OCI-LY1 (cell line): ENCODE results near the gene RPSA.

ENCODE experiments used
- H2AFZ ChIP-seq: fragments of 200-600 bp; sonication (generic), shearing (Covaris generic); 2 replicates; pipeline ENCODE4 v1.6.0; 2014; ENCODE audit warnings: antibody characterized with exemption, mild to moderate bottlenecking, low read length
- H3F3A ChIP-seq: fragments of 200-600 bp; sonication (generic), shearing (Covaris generic); 2 replicates; pipeline ENCODE4 v1.6.0; 2014; ENCODE audit warnings: mild to moderate bottlenecking, antibody characterized with exemption, low read length, moderate library complexity; ENCODE audit not compliant: insufficient read depth
- H3K27ac ChIP-seq: fragments of 200-600 bp; sonication (generic); 2 replicates; pipeline ENCODE4 v1.5.1; 2014; ENCODE audit warnings: low read length, mixed run types, mild to moderate bottlenecking, low read depth; ENCODE audit not compliant: poor library complexity, severe bottlenecking
- H3K27me3 ChIP-seq: fragments of 200-600 bp; sonication (generic); 2 replicates; pipeline ENCODE4 v1.6.0; 2014; ENCODE audit warnings: antibody characterized with exemption, mild to moderate bottlenecking, low read length, moderate library complexity; ENCODE audit not compliant: insufficient read depth
- H3K36me3 ChIP-seq: fragments of 200-600 bp; sonication (generic); 2 replicates; pipeline ENCODE4 v1.6.1; 2014; ENCODE audit warnings: mild to moderate bottlenecking, antibody characterized with exemption, low read length, moderate library complexity, mixed read lengths; ENCODE audit not compliant: insufficient read depth
- H3K4me1 ChIP-seq: fragments of 200-600 bp; sonication (generic); 2 replicates; pipeline ENCODE4 v1.5.1; 2014; ENCODE audit warnings: mild to moderate bottlenecking, low read length, moderate library complexity; ENCODE audit not compliant: insufficient read depth, severe bottlenecking
- H3K4me2 ChIP-seq: fragments of 200-600 bp; sonication (generic), shearing (Covaris generic); 2 replicates; pipeline ENCODE4 v1.6.1; 2014; ENCODE audit warnings: low read length
- H3K4me3 ChIP-seq: fragments of 200-600 bp; sonication (generic); 2 replicates; pipeline ENCODE4 v1.5.1; 2014; ENCODE audit warnings: low read length, low read depth, mild to moderate bottlenecking, mixed read lengths; ENCODE audit not compliant: poor library complexity, severe bottlenecking
- H3K79me2 ChIP-seq: fragments of 200-600 bp; shearing (Covaris generic); 2 replicates; pipeline ENCODE4 v1.6.1; 2016; ENCODE audit warnings: mixed run types, low read length, mixed read lengths; ENCODE audit not compliant: insufficient read depth
- H3K9ac ChIP-seq: fragments of 200-600 bp; sonication (generic), shearing (Covaris generic); 2 replicates; pipeline ENCODE4 v1.6.1; 2014; ENCODE audit warnings: mild to moderate bottlenecking, low read length, mixed read lengths
- H3K9me2 ChIP-seq: fragments of 200-600 bp; sonication (generic), shearing (Covaris generic); 2 replicates; pipeline ENCODE4 v1.6.1; 2014; ENCODE audit warnings: low read depth, mild to moderate bottlenecking, low read length, mixed read lengths
- H3K9me3 ChIP-seq: fragments of 200-600 bp; shearing (Covaris generic); 2 replicates; pipeline ENCODE4 v1.6.1; 2014; ENCODE audit warnings: low read length, mixed read lengths
- H4K20me1 ChIP-seq: fragments of 200-600 bp; sonication (generic), shearing (Covaris generic); 2 replicates; pipeline ENCODE4 v1.6.0; 2016; ENCODE audit warnings: mild to moderate bottlenecking, low read length; ENCODE audit not compliant: insufficient read depth
- EZH2 ChIP-seq: fragments of 200-600 bp; sonication (generic), shearing (Covaris generic); IDR thresholded peaks from 2 replicates; pipeline ENCODE4 v1.8.0; 2017; ENCODE audit warnings: borderline replicate concordance, mixed run types, mild to moderate bottlenecking, antibody characterized with exemption, low read length, moderate library complexity, mixed read lengths
- TF ChIP-seq, protein P1 (sequence below): fragments of 200-600 bp; sonication (generic), shearing (Covaris generic); IDR thresholded peaks from 2 replicates; pipeline ENCODE4 v1.5.1; 2017; ENCODE audit warnings: mild to moderate bottlenecking, antibody characterized with exemption, low read length, moderate library complexity, mixed read lengths

Gene RPSA

DNA sequence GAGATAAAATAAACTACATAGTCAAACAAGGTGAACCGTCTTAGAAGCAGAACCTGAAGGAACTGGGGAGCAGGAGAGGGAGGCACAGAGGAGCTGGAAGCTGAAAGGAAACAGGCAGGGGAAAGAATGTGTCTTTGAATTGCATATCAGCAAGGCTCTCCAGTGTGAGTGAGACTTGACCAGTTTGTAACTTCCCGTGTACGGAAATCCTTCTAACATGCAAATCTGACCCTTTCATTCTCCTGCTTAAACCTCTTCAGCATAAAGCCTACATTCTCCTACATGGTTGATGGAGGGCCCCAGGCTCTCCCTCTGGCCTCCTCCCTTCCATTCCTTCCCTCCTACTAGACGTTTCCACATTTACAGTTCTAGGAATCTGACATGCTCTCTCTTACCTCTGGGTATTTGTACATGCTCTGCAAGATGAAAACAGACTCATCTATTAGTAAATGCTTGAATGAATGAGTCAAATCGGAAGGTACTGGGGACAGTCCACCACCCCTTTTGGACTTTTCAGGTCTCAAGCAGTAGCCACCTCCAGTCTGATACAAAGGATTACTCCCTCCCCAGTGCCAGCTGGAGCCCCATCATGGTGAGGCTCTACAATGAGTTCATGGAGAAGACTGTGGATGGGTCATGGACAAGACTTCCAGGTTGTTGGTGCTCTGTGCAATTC, 29.4 kb upstream of the RPSA start:
- Histone ChIP-seq H2AFZ (no peak overlapping the region), H3K27me3 (no peaks in the 10 kb centered on the region), H3K4me2 (peak overlapping the region; percentile 30; the same call in 1 of the 2 replicates), H3K9me2 (no peaks in the 10 kb centered on the region), H3K4me1 (peaks cover 8% of the 10 kb centered on the region), H3K79me2 (no peaks in the 10 kb centered on the region), H3K9ac (no peak overlapping the region), H3K4me3 (peak overlapping the region; percentile 11), H3K27ac (no peak overlapping the region), H4K20me1 (no peaks in the 10 kb centered on the region), H3K36me3 (no peaks in the 10 kb centered on the region), H3K9me3 (no peaks in the 10 kb centered on the region), H3F3A (no peaks in the 10 kb centered on the region)
- TF ChIP-seq, protein P1, sequence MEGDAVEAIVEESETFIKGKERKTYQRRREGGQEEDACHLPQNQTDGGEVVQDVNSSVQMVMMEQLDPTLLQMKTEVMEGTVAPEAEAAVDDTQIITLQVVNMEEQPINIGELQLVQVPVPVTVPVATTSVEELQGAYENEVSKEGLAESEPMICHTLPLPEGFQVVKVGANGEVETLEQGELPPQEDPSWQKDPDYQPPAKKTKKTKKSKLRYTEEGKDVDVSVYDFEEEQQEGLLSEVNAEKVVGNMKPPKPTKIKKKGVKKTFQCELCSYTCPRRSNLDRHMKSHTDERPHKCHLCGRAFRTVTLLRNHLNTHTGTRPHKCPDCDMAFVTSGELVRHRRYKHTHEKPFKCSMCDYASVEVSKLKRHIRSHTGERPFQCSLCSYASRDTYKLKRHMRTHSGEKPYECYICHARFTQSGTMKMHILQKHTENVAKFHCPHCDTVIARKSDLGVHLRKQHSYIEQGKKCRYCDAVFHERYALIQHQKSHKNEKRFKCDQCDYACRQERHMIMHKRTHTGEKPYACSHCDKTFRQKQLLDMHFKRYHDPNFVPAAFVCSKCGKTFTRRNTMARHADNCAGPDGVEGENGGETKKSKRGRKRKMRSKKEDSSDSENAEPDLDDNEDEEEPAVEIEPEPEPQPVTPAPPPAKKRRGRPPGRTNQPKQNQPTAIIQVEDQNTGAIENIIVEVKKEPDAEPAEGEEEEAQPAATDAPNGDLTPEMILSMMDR: no peak

DNA sequence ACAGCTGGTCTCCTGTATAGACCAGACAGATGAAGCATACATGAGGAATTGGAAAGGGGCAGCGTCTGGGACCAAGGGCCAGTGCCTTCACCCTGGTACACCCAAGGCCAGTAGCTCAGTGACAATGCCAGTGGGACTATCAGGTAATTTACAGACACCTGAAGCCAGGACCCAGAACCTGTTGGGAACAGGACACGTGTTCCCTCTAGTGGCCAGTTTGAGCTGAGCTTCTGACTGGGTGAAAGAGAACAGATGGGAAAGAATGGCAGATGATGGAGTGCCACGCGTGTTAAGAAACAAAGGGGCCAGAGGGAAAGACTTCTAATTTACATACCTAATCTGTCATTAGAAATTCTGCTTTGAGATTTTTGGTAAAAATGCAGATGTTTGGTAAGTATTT, 28.4 kb upstream of the RPSA start:
- no peak overlapping the region for H3K27ac ChIP-seq
- no peaks in the 10 kb centered on the region for H3K9me3 ChIP-seq
- no peaks in the 10 kb centered on the region for H3K79me2 ChIP-seq
- no peaks in the 10 kb centered on the region for H3F3A ChIP-seq
- H3K36me3 ChIP-seq: no peaks in the 10 kb centered on the region
- H2AFZ ChIP-seq: no peak overlapping the region
- H3K9ac ChIP-seq: no peak overlapping the region
- TF ChIP-seq, protein P1: peak; percentile 83
- no peak for TF ChIP-seq EZH2
- peaks cover 14% of the 10 kb centered on the region for H3K4me1 ChIP-seq
- no peaks in the 10 kb centered on the region for H3K9me2 ChIP-seq
- no peak overlapping the region for H3K4me3 ChIP-seq
- H3K27me3 ChIP-seq: no peaks in the 10 kb centered on the region
- no peak overlapping the region for H3K4me2 ChIP-seq
- H4K20me1 ChIP-seq: no peaks in the 10 kb centered on the region

DNA sequence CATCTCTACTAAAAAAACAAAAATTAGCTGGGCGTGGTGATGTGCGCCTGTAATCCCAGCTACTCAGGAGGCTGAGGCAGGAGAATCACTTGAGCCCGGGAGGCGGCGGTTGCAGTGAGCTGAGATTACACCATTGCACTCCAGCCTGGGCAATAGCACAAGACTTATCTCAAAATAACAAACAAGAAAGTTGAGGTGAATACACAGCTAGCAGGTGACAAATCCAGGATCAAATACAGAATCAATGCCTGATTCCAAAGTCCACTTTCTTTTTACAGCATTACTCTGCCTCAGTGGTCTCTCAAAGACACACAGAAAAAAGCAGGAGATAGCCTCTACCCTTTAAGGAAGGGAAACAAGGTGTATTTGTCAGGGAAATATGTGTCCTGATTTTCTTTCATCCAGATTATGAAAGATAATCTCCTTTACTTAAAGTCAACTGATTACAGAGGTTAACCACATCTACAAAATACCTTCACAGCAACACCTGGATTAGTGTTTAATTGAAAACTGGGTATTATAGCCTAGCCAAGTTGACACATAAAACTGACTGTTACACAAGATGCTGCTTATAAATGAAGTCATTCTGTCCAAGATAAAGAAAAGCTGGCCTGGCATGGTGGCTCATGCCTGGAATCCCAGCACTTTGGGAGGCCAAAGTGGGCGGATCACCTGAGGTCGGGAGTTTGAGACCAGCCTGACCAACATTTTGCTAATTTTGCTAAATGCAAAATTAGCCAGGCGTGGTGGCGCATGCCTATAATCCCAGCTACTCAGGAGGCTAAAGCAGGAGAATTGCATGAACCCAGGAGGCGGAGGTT, 27.4 kb upstream of the RPSA start:
- H4K20me1 ChIP-seq: no peaks in the 10 kb centered on the region
- H2AFZ ChIP-seq: no peak overlapping the region
- no peaks in the 10 kb centered on the region for H3K9me3 ChIP-seq
- no peaks in the 10 kb centered on the region for H3K36me3 ChIP-seq
- no peaks in the 10 kb centered on the region for H3K9me2 ChIP-seq
- no peak overlapping the region for H3K4me3 ChIP-seq
- no peaks in the 10 kb centered on the region for H3K79me2 ChIP-seq
- no peaks in the 10 kb centered on the region for H3K27me3 ChIP-seq
- H3K9ac ChIP-seq: no peak overlapping the region
- H3K4me2 ChIP-seq: no peak overlapping the region
- H3K4me1 ChIP-seq: peaks cover 14% of the 10 kb centered on the region
- no peaks in the 10 kb centered on the region for H3F3A ChIP-seq
- H3K27ac ChIP-seq: no peak overlapping the region
- no peak for TF ChIP-seq EZH2
- TF ChIP-seq, protein P1: no peak
